ENCODE measurements around the gene GAST. TPM values are rescaled to one million over a fixed set of nuclear protein-coding genes. Genes with fewer than 3 reads are reported as not detected.

The GAST gene
- total RNA-seq, 1 experiment from 2014 or later = not detected

- ChIA-PET CTCF (interaction anchor here (0.6 to 0.7 kb wide), 3 partner anchors 28 to 819 kb away, joined by 3 read pairs; no protein-coding TSS in a partner anchor), POLR2A (interaction anchor here (0.7 to 1.1 kb wide), 2 partner anchors 11 to 125 kb away, joined by 3 to 5 read pairs; partner anchors contain the start of gene HAP1)
- Mint-ChIP-seq H3K27me3 (ENCODE audit: insufficient read depth, unreplicated experiment) (no peaks in the 10 kb centered on the region), H3K4me1 (ENCODE audit: insufficient read depth, unreplicated experiment) (peaks cover 6% of the 10 kb centered on the region), H3K4me3 (ENCODE audit: unreplicated experiment) (no peak overlapping the region), H3K27ac (ENCODE audit: low read depth, unreplicated experiment) (no peak overlapping the region), H3K9me3 (ENCODE audit: unreplicated experiment) (no peaks in the 10 kb centered on the region), H3K36me3 (ENCODE audit: insufficient read depth, unreplicated experiment) (no peaks in the 10 kb centered on the region)
- TF ChIP-seq CTCF (IDR thresholded peaks at IDR 0.05; ENCODE audit: unreplicated experiment) = no peak
- no peak for DNase-seq (ENCODE audit: unreplicated experiment)
- no TSS peak for BruUV-seq (replicated peaks)
- intact Hi-C loops (cut with micrococcal nuclease) = no loop called here
Observed at GRCh38 chr17:41723801-41724475, 11.8 kb downstream of the GAST start.

GRCh38 chr17:41724476-41725050 is 12.4 kb downstream of the GAST start:
- TF ChIP-seq CTCF (IDR thresholded peaks at IDR 0.05; ENCODE audit: unreplicated experiment) = no peak
- DNase-seq (ENCODE audit: unreplicated experiment) = no peak
- Mint-ChIP-seq H3K4me1 (ENCODE audit: insufficient read depth, unreplicated experiment) (peaks cover 6% of the 10 kb centered on the region), H3K27me3 (ENCODE audit: insufficient read depth, unreplicated experiment) (no peaks in the 10 kb centered on the region), H3K9me3 (ENCODE audit: unreplicated experiment) (no peaks in the 10 kb centered on the region), H3K4me3 (ENCODE audit: unreplicated experiment) (no peak overlapping the region), H3K36me3 (ENCODE audit: insufficient read depth, unreplicated experiment) (no peaks in the 10 kb centered on the region), H3K27ac (ENCODE audit: low read depth, unreplicated experiment) (no peak overlapping the region)
- intact Hi-C loops (cut with micrococcal nuclease) = no loop called here
- ChIA-PET POLR2A (interaction anchor here (0.7 kb wide), 1 partner anchor 125 kb away, joined by 3 read pairs; no protein-coding TSS in a partner anchor), CTCF (interaction anchor here (0.7 to 0.8 kb wide), 2 partner anchors 9 to 29 kb away, joined by 3 read pairs; no protein-coding TSS in a partner anchor)
- BruUV-seq (replicated peaks) = no TSS peak

GRCh38 chr17:41725134-41725533 is 13.0 kb downstream of the GAST start:
- H3K27me3 Mint-ChIP-seq (ENCODE audit: insufficient read depth, unreplicated experiment) = no peaks in the 10 kb centered on the region
- intact Hi-C loops (cut with micrococcal nuclease) = no loop called here
- no peaks in the 10 kb centered on the region for H3K9me3 Mint-ChIP-seq (ENCODE audit: unreplicated experiment)
- POLR2A ChIA-PET = interaction anchor here (0.6 to 1.2 kb wide), 3 partner anchors 7 to 29 kb away, joined by 3 read pairs; no protein-coding TSS in a partner anchor
- no peaks in the 10 kb centered on the region for H3K36me3 Mint-ChIP-seq (ENCODE audit: insufficient read depth, unreplicated experiment)
- BruUV-seq (replicated peaks) = no TSS peak
- no peak overlapping the region for H3K27ac Mint-ChIP-seq (ENCODE audit: low read depth, unreplicated experiment)
- DNase-seq (ENCODE audit: unreplicated experiment) = no peak
- peaks cover 6% of the 10 kb centered on the region for H3K4me1 Mint-ChIP-seq (ENCODE audit: insufficient read depth, unreplicated experiment)
- CTCF ChIA-PET = interaction anchor here (0.7 to 0.8 kb wide), 3 partner anchors 10 to 77 kb away, joined by 3 to 5 read pairs (median 3); no protein-coding TSS in a partner anchor
- no peak for TF ChIP-seq CTCF (IDR thresholded peaks at IDR 0.05; ENCODE audit: unreplicated experiment)
- no peak overlapping the region for H3K4me3 Mint-ChIP-seq (ENCODE audit: unreplicated experiment)

- Mint-ChIP-seq H3K4me3 (ENCODE audit: unreplicated experiment) (no peak overlapping the region), H3K4me1 (ENCODE audit: insufficient read depth, unreplicated experiment) (peaks cover 6% of the 10 kb centered on the region), H3K9me3 (ENCODE audit: unreplicated experiment) (no peaks in the 10 kb centered on the region), H3K36me3 (ENCODE audit: insufficient read depth, unreplicated experiment) (no peaks in the 10 kb centered on the region), H3K27me3 (ENCODE audit: insufficient read depth, unreplicated experiment) (peaks cover 25% of the 10 kb centered on the region), H3K27ac (ENCODE audit: low read depth, unreplicated experiment) (no peak overlapping the region)
- no TSS peak for BruUV-seq (replicated peaks)
- POLR2A ChIA-PET = interaction anchor here (1.4 kb wide), 1 partner anchor 38 kb away, joined by 3 read pairs; no protein-coding TSS in a partner anchor
- DNase-seq (ENCODE audit: unreplicated experiment) = no peak
- no peak for TF ChIP-seq CTCF (IDR thresholded peaks at IDR 0.05; ENCODE audit: unreplicated experiment)
- intact Hi-C loops (cut with micrococcal nuclease) = no loop called here
- CTCF ChIA-PET = interaction anchor here (0.5 to 0.6 kb wide), 2 partner anchors 16 to 18 kb away, joined by 3 read pairs; no protein-coding TSS in a partner anchor
Observed at GRCh38 chr17:41728056-41728455, 15.9 kb downstream of the GAST start.

Measured in MCF 10A (cell line).